GM18867 (cell line): Measurements from ENCODE around the gene TM9SF1.

ENCODE experiments used
- ATAC-seq: cut with Tn5 transposase; IDR thresholded peaks from one replicate; pipeline ENCODE4 v1.9.1; 2021; ENCODE audit warnings: mild to moderate bottlenecking, moderate library complexity; ENCODE audit not compliant: unreplicated experiment

TM9SF1 gene

DNA sequence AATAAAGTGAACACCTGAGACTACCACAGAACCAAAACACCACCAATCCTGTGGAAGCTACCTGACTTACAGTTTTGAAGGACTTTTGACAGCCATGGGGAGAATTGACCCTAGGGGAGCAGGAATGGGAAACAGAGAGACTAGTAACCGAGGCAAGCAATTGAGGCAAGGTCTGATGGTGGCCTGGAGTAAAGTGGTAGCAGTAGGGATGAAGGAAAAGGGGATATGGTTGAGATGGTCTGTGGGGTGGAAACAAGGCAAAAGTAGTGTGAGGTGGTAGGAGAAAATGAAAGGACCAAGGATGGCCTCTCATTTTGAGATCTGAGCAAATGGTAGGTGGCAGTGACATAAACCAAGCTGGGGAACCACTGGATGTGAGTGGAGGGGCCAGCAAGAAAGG lies 38.4 kb downstream of the TM9SF1 start:
- ATAC-seq = no peak

- no peak for ATAC-seq
Measured at GRCh38 chr14:24155100-24155499, 40.1 kb downstream of the TM9SF1 start.

DNA sequence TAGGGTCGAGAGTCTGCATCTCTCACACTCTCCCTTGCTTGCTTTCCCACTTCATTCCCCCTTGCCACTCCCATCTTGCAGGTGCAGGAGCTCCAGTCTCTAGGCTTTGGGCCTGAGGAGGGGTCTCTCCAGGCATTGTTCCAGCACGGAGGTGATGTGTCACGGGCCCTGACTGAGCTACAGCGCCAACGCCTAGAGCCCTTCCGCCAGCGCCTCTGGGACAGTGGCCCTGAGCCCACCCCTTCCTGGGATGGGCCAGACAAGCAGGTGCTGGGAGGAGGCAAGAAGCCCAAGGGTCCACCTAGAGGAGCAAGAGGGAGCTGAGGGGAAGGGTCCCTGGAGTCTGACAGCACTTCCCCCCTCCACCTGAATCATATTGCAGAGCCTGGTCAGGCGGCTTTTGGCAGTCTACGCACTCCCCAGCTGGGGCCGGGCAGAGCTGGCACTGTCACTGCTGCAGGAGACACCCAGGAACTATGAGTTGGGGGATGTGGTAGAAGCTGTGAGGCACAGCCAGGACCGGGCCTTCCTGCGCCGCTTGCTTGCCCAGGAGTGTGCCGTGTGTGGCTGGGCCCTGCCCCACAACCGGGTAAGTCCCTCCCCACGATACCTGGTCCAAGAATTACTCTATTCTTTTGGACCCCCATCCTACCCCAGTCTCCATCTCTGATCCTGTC lies 43.7 kb downstream of the TM9SF1 start:
- ATAC-seq = no peak

DNA sequence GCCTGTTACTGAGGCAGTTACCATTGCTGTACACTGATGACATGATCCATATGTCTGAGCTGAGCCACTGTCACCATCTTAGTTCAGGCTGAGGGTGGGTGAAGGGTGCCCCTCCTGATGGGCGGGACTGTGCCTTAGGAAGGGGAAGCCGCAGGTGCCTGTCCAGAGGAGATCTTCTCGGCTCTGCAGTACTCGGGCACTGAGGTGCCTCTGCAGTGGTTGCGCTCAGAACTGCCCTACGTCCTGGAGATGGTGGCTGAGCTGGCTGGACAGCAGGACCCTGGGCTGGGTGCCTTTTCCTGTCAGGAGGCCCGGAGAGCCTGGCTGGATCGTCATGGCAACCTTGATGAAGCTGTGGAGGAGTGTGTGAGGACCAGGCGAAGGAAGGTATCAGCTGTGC lies 44.2 kb downstream of the TM9SF1 start:
- no peak for ATAC-seq

DNA sequence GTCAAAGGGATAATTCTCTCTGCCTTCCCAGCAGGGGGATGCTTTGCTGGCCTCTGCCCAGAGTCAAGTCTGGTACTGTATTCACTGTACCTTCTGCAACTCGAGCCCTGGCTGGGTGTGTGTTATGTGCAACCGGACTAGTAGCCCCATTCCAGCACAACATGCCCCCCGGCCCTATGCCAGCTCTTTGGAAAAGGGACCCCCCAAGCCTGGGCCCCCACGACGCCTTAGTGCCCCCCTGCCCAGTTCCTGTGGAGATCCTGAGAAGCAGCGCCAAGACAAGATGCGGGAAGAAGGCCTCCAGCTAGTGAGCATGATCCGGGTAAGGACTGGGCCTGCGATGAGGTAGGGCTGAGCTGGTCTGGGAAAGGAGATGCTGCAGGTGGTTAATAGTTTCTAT lies 44.7 kb downstream of the TM9SF1 start:
- ATAC-seq = no peak

- no peak for ATAC-seq
Measured at GRCh38 chr14:24150061-24150460, 45.2 kb downstream of the TM9SF1 start.

DNA sequence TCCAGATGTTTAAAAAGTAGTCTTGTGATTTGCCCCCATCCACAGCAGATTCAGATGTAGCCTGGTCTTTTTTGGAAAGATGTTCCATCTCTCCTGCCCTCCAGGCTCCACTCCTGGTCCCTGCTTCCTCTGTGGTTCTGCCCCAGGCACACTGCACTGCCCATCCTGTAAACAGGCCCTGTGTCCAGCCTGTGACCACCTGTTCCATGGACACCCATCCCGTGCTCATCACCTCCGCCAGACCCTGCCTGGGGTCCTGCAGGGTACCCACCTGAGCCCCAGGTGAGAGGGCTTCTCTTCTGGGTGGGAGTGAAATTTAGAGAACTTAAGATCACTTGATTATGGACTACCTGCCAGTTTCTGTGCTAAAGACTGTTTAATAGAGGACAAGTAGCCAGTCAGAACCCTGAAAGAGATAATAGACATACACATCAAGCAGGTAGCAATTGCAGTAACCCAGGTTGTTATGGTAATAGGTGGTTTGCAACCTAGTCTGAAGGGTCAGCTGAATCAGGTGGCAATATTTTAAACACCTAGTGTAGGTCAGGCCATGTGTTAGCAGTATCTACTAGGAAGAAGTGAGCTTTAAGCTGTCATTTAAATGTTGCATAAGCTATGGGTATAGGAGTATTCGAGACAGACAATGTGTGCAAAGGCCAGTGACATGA lies 45.8 kb downstream of the TM9SF1 start:
- no peak for ATAC-seq

GRCh38 chr14:24147761-24148428 lies 47.3 kb downstream of the TM9SF1 start:
- no peak for ATAC-seq

GRCh38 chr14:24146978-24147760 lies 48.1 kb downstream of the TM9SF1 start, which contains the start of gene RNF31:
RNF31 (plus strand) TSS chr14:24147498; CDS start chr14:24147699, 201 bp downstream.
- ATAC-seq = peak; percentile 82

DNA sequence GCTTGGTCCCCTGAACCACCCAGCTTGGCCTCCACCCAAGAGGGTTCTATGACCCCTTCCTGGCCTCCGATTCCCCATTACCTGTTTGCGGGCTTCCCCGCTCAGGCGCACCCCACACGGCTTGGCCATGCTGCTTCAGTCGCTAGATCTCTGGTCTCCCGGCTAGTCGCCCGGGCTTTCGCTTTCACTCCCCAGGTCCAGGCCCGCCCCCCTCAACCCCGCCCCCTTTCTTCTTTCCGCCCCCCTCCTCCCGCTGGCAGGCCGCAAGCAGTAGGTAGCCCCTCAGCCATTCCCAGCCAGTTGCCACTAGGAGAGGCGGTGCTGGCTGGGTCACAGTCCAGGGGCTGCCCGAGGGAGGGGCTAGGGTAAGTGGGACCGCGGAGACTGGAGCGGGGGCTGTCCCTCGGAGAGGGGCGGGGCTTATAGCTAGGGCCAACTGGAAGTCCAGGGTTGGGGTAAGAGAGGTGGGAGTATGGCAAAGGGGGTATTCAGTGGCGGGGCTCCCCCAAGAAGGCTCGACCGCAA lies 48.7 kb downstream of the TM9SF1 start, which contains the start of gene PSME2:
Gene PSME2 (minus strand): TSS at position 158 of the 525 bp plus-strand sequence. CDS start 29 bp downstream, at position 129.
- peak; percentile 56 for ATAC-seq

GRCh38 chr14:24145690-24146452 lies 49.4 kb downstream of the TM9SF1 start:
- ATAC-seq = no peak

DNA sequence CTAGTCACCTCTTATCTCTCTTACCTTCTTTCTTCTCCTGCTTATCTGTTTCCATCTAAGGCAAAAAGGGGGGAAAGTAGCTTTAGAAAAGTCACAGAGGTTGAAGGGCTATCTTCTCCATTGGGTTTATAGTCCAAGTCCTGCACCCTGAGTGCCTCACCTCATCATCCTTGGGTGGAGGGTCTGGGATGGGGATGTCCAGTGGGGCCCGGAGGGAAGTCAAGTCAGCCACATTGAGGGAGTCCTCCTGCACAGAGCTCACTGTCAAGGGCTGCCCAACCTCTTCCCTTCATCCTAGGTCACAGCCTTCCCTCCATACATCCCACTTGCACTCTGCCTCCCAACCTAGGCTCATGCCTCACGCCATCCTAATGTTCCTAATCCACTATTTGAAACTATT lies 50.0 kb downstream of the TM9SF1 start:
- no peak for ATAC-seq

GRCh38 chr14:24144451-24144850 lies 50.8 kb downstream of the TM9SF1 start:
- ATAC-seq = no peak

- no peak for ATAC-seq
Measured at GRCh38 chr14:24143511-24143910, 51.7 kb downstream of the TM9SF1 start.

DNA sequence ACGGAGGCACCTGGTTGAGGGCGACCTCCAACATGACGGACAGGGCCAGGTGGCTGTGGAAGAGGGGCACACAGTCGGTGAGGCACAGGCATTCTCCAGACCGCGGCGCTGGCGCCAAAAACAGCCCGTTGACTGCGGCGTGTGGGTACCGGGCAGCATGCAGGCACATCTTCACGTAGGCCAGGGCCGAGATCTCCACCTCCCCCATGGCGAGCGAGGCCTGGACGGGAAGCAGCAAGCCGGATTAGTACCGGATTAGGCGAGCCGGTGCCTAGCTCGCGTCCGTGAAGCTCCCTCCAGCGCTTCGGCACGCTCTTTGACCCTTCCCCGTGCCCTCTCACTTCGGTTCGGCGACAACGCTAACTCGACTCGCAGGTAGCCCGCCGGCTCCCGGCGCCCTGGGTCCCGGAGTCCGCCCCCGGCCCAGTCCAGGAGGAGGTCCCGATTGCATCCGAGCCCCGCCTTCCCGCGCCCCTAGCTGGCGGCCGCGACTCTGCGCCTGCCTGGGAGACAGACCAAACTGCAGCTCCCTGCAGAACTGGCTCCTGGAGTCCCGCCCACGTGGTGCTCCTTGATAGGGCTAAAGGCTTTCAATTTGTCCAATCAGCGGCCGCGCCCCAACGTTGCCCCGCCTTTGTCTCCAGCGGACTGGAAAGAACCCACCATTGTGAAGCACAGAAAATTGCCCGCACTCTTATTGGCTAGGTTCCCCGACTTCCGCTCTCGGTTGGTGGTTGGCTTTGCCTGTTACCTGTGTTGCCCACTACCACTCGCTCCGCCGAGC lies 54.0 kb downstream of the TM9SF1 start, which contains the start of gene EMC9:
Gene EMC9 (minus strand): TSS at position 495 of the 784 bp plus-strand sequence. CDS start 287 bp downstream, at position 208.
- ATAC-seq = peak; percentile 81

DNA sequence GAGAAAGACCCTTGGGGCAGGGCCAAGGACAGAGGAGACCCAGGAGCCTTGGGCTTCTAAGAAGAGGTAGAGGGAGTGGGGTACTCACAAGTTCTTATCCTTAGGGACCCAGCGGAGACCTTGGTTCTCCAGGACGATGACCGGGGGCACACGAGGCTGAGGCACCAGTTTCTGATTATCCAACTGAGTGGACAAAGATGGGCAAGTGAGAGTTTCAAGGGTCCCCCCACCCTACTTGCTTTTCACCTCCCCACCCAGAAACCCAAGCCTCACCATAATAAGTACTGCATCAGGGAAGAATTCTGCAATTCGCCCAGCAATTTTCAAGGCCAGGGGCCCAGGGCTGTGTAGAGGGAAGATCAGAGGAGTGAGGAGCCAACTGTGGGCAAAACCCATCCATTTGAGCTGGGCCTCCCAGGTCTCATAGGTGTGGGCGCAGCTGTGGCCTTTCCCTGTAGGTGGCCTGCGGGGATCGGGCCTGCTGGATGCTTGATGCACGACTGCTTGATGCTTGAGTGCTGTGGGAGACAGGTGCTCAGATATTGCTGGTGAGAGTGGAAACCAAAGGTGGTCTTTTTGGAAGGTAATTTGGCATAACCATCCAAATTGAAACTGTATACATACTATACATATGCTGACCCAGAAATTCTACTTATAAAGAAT lies 55.8 kb downstream of the TM9SF1 start:
- ATAC-seq = no peak
